ENCODE results near the gene PRKAR1B. TPM values are rescaled to one million over a fixed set of nuclear protein-coding genes. Genes with fewer than 3 reads are reported as not detected.

PRKAR1B gene
- total and polyA plus RNA-seq, 9 donors = 14.3 to 49.0 (median 34.0) TPM

- H3K27ac ChIP-seq = no peak overlapping the region
- WGBS, 3 donors = 82 to 90% (median 88%) methylated on average over 10 of the region's 10 CpGs
- intact Hi-C loops (cut with DNase I) = no loop called here
- peak in 1 of 5 donors; percentile 29 for DNase-seq
- H3K4me1 ChIP-seq (ENCODE audit: insufficient read depth) = peaks cover 15% of the 10 kb centered on the region
- no peak for TF ChIP-seq CTCF (IDR thresholded peaks at IDR 0.05)
- TF ChIP-seq POLR2A (IDR thresholded peaks at IDR 0.05) = no peak
- no peak for TF ChIP-seq EP300 (IDR thresholded peaks at IDR 0.05)
- no peaks in the 10 kb centered on the region for H3K36me3 ChIP-seq
- no peak overlapping the region for H3K4me3 ChIP-seq
- no peaks in the 10 kb centered on the region for H3K9me3 ChIP-seq
- H3K27me3 ChIP-seq = no peaks in the 10 kb centered on the region
These were observed 55.6 kb downstream of the PRKAR1B start for GRCh38 chr7:671415-672042.

GRCh38 chr7:670501-671390 is 56.3 kb downstream of the PRKAR1B start:
- H3K36me3 ChIP-seq = no peaks in the 10 kb centered on the region
- WGBS, 3 donors = 93 to 96% (median 93%) methylated on average over 54 of the region's 54 CpGs
- no peak overlapping the region for H3K4me3 ChIP-seq
- DNase-seq = peak in 2 of 5 donors; percentile 15 to 30
- H3K27me3 ChIP-seq = no peaks in the 10 kb centered on the region
- H3K9me3 ChIP-seq = no peaks in the 10 kb centered on the region
- H3K4me1 ChIP-seq (ENCODE audit: insufficient read depth) = peaks cover 19% of the 10 kb centered on the region
- TF ChIP-seq POLR2A (IDR thresholded peaks at IDR 0.05) (no peak), CTCF (IDR thresholded peaks at IDR 0.05) (no peak), EP300 (IDR thresholded peaks at IDR 0.05) (no peak)
- intact Hi-C loops (cut with DNase I) = no loop called here
- H3K27ac ChIP-seq = no peak overlapping the region

- DNase-seq = peak in 2 of 5 donors; percentile 11 to 26
These were observed 58.1 kb downstream of the PRKAR1B start for GRCh38 chr7:668958-669357.

More at GRCh38 chr7:668958-669357, 58.1 kb downstream of the PRKAR1B start:
- Histone ChIP-seq H3K4me1 (ENCODE audit: insufficient read depth) (peaks cover 29% of the 10 kb centered on the region), H3K9me3 (no peaks in the 10 kb centered on the region), H3K36me3 (no peaks in the 10 kb centered on the region), H3K27ac (peak overlapping the region in 1 of 2 donors; percentile 63), H3K27me3 (no peaks in the 10 kb centered on the region), H3K4me3 (no peak overlapping the region)
- 86 to 90% (median 89%) methylated on average over 4 of the region's 4 CpGs for WGBS, 3 donors
- intact Hi-C loops (cut with DNase I) = loop anchor here in 3 of 4 donors (5.0 to 10.0 kb wide), 3 partner anchors 96 to 152 kb away; partner anchors contain the start of gene PDGFA (in 1 of the 3)
- TF ChIP-seq CTCF (IDR thresholded peaks at IDR 0.05) (no peak), EP300 (IDR thresholded peaks at IDR 0.05) (no peak), POLR2A (IDR thresholded peaks at IDR 0.05) (no peak)
